T-helper 1 cell treated with Interleukin-12 subunit alpha and Interleukin-12 subunit beta and Interleukin-4 antibody, amounts not matched to agents 30 μg/mL and 1 μg/mL, for 36 hours (primary cell): ENCODE results near the gene ELAC2.

ENCODE experiments used
- H3K27ac Mint-ChIP-seq: one replicate; pipeline ENCODE4 v1.8.0; 2021; ENCODE audit warnings: mild to moderate bottlenecking, mixed read lengths
- H3K27me3 Mint-ChIP-seq: one replicate; pipeline ENCODE4 v1.8.0; 2021; ENCODE audit warnings: low read depth, mixed read lengths
- H3K36me3 Mint-ChIP-seq: one replicate; pipeline ENCODE4 v1.8.0; 2021; ENCODE audit warnings: low read depth, mixed read lengths
- H3K4me1 Mint-ChIP-seq: one replicate; pipeline ENCODE4 v1.8.0; 2021; ENCODE audit warnings: low read depth, mixed read lengths
- H3K4me3 Mint-ChIP-seq: one replicate; pipeline ENCODE4 v1.8.0; 2021; ENCODE audit warnings: mild to moderate bottlenecking, moderate library complexity, mixed read lengths
- H3K9me3 Mint-ChIP-seq: one replicate; pipeline ENCODE4 v1.8.0; 2021; ENCODE audit warnings: mixed read lengths

The ELAC2 gene

DNA sequence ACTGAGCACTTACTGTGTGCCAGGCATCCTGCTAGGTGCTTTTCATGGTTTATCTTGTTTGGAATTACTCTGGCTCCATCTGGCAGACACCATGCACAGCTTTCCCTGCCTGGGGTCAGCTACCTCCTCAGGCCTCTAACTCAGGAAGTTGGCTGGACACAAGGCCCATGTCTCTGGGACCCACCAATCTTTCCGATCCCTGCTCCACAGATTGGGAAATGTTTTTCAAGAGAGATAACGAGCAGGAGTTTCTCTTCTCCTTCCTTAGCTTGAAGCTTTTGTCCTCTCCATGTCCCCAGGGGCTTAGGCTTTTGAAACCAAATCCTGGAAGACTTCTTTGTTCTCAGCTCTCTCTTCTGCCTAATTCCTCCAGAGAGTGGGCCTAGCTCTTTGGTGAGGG lies 11.5 kb upstream of the ELAC2 start:
- Mint-ChIP-seq H3K4me1 (peaks cover 6% of the 10 kb centered on the region), H3K27ac (no peak overlapping the region), H3K27me3 (no peaks in the 10 kb centered on the region), H3K9me3 (no peaks in the 10 kb centered on the region), H3K4me3 (no peak overlapping the region), H3K36me3 (no peaks in the 10 kb centered on the region)

GRCh38 chr17:13027246-13027645 lies 9.4 kb upstream of the ELAC2 start:
- Mint-ChIP-seq H3K9me3 (no peaks in the 10 kb centered on the region), H3K4me1 (peaks cover 6% of the 10 kb centered on the region), H3K4me3 (no peak overlapping the region), H3K27me3 (no peaks in the 10 kb centered on the region), H3K36me3 (no peaks in the 10 kb centered on the region), H3K27ac (no peak overlapping the region)

DNA sequence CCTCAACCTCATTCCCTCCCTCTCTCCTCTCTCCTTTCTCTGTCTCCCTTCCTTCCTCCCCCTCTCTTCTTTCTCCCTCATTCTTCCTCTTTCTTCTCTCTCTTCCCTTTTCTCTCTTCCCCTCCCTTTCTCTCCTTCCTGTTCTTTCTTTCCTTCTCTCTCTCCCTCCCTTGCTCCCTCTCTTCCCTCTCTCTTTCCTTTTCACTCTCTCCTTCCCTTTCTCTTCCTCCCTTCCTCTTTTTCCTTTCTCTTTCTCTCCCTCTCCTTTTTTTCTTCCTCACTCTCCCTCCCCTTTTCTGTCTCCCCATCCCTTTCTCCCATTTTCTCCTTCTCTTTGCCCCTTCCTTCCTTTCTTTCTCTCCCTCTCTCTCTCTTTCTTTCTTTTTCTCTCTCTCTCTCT lies 7.9 kb upstream of the ELAC2 start:
- Mint-ChIP-seq H3K27ac (no peak overlapping the region), H3K27me3 (no peaks in the 10 kb centered on the region), H3K9me3 (no peaks in the 10 kb centered on the region), H3K36me3 (no peaks in the 10 kb centered on the region), H3K4me3 (no peak overlapping the region), H3K4me1 (peaks cover 3% of the 10 kb centered on the region)

DNA sequence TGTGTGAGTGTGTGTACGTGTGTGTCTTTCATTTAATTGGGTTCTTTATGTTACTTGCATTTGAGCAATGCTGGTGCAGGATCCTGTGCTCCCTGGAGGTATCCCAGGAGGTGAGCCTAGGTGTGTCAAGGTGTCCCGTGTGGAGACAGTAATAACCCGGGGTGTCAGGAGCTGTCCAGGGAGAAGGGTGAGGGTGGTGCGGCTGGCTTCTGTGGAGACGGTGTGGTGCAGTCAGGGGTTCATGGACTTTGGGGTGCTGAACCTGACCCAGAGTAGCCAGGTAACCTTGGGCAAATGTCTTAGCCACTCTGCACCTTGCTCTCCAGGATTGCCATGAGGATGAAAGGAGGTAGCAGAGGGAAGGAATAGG lies 7.4 kb upstream of the ELAC2 start:
- no peak overlapping the region for H3K27ac Mint-ChIP-seq
- H3K9me3 Mint-ChIP-seq: no peaks in the 10 kb centered on the region
- H3K36me3 Mint-ChIP-seq: no peaks in the 10 kb centered on the region
- peaks cover 3% of the 10 kb centered on the region for H3K4me1 Mint-ChIP-seq
- no peaks in the 10 kb centered on the region for H3K27me3 Mint-ChIP-seq
- no peak overlapping the region for H3K4me3 Mint-ChIP-seq

DNA sequence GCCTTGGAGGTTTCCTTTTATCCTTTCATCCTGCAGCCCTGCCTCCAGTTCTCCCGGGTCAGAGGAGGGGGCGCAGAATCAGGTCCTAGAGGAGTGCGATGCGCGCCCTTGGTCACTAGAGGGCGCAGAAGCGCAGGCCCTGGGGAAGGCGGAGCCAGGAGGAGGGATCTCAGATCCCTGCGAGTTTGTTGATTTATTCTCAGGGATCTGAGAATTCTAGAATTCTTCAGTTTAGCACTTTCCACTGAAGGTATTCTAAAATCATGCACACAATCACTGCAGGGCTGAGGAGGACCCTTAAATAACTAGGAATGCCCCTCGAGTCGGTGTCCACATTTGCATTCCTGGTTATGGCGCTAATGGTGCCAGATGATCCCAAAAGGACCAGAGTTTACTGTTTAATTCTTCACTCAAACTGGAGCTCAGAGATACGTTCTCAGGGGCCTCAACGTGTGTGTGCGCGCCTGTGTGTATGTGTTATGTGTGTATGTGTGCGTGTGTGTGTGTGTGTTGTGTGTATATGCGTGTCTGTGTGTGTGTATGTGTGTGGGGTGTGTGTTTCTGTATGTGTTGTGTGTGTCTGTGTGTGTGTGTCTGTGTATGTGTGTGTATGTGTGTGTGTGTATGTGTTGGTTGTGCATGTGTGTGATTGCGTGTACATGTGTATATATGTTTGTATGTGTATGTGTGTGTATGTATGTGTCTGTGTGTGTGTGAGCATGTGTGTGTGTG lies 6.9 kb upstream of the ELAC2 start:
- Mint-ChIP-seq H3K4me1 (peaks cover 3% of the 10 kb centered on the region), H3K27ac (no peak overlapping the region), H3K27me3 (no peaks in the 10 kb centered on the region), H3K9me3 (no peaks in the 10 kb centered on the region), H3K36me3 (no peaks in the 10 kb centered on the region), H3K4me3 (no peak overlapping the region)

DNA sequence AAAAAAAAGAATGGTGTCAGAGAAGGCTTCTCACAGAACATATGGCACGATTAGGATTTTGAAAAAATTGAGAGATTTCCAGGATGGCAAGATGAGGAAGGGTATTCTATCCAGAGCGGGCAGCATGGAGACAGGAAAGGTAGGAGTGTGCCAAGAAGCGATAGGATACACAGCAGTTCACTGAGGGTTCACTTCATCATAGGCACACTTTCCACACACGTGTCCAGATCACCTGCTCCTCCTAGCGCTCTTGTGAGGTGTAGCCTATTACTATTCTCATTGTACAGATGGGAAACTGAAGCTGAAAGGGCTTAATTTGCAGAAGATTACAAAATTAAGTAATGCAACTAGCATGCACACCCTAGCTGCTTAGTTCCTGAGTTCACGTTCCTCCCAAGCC lies 6.2 kb upstream of the ELAC2 start:
- Mint-ChIP-seq H3K4me3 (no peak overlapping the region), H3K9me3 (no peaks in the 10 kb centered on the region), H3K4me1 (peaks cover 3% of the 10 kb centered on the region), H3K27me3 (no peaks in the 10 kb centered on the region), H3K36me3 (no peaks in the 10 kb centered on the region), H3K27ac (no peak overlapping the region)

DNA sequence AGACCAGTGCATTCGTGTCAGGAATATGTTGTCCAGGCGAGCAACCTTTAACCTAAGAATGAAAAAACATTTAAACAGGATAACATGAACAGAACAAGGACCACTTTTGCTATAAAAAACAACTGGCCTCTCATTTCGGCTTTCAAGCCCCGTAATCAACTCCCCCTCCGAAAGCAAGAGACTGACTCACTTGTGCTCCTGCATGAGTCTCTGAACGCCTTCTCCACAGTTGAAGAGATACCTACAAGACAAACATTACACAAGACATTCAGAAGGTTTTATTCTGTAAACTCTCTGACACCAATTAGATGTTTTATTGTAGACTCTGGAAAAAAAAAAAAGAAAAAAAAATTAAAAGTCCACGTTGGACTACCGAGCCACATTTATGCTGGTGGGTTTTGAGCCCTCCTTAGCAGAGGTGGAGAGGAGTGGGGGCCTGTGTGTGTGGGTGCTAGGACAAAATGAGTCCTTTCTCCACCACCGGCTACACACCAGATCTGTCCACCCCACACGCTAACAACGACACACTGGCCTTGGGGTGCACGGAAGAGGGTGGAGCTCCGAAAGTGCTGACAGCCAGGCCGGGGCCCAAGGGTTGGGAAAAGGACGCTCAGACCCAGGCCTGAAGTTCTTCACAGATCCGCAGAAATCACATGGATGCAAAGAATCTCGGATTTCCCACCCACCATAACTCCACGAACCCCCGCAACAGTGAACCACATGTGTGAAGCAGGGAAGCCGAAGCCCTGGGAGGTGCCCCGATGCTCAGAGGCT lies 759 bp downstream of the ELAC2 start:
- Mint-ChIP-seq H3K9me3 (no peaks in the 10 kb centered on the region), H3K27ac (peak overlapping the region; percentile 95), H3K4me3 (peak overlapping the region; percentile 95), H3K4me1 (peaks cover 24% of the 10 kb centered on the region), H3K36me3 (peaks cover 38% of the 10 kb centered on the region), H3K27me3 (no peaks in the 10 kb centered on the region)

DNA sequence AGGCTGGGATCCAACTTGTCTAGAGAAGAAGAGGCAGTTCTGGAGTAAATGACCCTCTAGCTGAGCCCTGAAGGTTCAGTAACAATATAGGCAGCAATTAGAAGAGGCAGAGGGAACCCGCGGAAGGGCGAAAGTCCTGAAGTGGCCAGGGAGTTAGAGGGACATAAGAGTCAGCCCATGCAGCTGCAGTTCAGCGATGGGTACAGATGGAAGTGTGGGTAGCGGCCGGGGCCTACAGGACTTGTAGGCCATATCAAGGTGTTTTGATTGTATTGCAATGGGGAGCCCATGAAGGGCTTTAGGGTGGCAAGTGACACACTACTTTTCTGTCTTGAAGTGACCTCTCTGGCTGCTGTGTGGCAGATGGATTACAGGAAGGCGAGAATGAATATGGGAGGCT lies 3.0 kb downstream of the ELAC2 start:
- Mint-ChIP-seq H3K4me1 (peaks cover 24% of the 10 kb centered on the region), H3K4me3 (peak overlapping the region; percentile 5), H3K36me3 (peaks cover 52% of the 10 kb centered on the region), H3K27me3 (no peaks in the 10 kb centered on the region), H3K27ac (no peak overlapping the region), H3K9me3 (no peaks in the 10 kb centered on the region)

DNA sequence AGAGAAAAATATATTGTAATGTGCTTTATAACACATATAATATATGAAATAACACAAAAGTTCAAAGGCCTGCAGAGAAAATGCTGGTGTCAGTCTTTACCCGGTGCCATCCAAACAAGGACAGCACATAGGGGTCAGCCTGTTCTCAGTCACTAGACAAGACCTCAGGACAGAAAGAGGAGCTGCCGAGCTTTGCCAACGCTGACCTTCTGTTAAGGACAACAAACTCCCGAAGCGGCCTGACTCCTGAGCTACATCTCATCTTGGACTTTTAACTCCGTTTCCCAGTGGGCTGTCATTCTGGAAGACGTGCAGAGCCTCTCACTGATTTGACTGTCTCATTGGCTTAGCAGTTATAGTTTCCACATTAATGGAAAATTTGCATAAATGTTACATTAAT lies 6.9 kb downstream of the ELAC2 start:
- Mint-ChIP-seq H3K9me3 (no peaks in the 10 kb centered on the region), H3K27ac (no peak overlapping the region), H3K27me3 (no peaks in the 10 kb centered on the region), H3K4me3 (no peak overlapping the region), H3K4me1 (peaks cover 9% of the 10 kb centered on the region), H3K36me3 (peaks cover 48% of the 10 kb centered on the region)

DNA sequence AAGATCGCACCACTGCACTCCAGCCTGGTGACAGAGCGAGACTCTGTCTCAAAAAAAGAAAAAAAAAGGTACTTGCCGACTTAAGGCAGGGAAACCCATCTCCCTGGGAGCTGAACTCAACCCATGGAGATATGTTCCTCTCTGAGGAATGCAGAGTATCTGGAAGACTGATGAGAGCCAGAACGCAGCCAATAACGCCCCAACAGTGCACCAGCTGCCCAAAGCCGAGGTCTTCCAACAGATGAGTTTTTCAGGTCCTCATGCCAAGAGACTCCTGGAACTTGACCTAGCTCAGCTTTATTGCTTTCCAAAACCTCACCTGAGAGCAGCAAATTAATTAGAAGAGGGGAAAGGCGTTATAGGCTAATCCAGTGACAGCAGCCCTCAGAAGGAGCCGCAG lies 9.4 kb downstream of the ELAC2 start:
- Mint-ChIP-seq H3K4me1 (no peaks in the 10 kb centered on the region), H3K9me3 (no peaks in the 10 kb centered on the region), H3K4me3 (no peak overlapping the region), H3K36me3 (peaks cover 39% of the 10 kb centered on the region), H3K27ac (no peak overlapping the region), H3K27me3 (no peaks in the 10 kb centered on the region)

DNA sequence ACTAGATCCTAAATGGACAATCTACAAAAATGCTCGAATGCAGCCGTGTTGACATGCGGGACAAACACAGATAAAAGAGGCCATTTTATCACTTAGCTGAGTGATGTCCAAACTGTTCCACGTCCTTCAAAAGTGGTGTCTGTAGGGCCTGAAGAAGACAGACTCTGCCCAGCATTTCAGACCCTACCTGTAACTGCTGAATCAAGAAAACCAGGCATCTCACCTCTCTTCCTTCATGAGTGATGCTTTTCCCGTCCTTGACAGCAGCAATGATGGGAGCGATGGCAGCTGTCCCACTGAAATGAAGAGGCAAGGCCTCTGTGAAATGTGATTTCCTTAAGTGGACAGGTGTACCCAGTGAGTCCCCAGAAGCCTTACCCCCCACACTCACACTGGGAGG lies 12.3 kb downstream of the ELAC2 start:
- no peak overlapping the region for H3K4me3 Mint-ChIP-seq
- no peaks in the 10 kb centered on the region for H3K27me3 Mint-ChIP-seq
- no peak overlapping the region for H3K27ac Mint-ChIP-seq
- H3K4me1 Mint-ChIP-seq: no peaks in the 10 kb centered on the region
- peaks cover 18% of the 10 kb centered on the region for H3K36me3 Mint-ChIP-seq
- no peaks in the 10 kb centered on the region for H3K9me3 Mint-ChIP-seq

DNA sequence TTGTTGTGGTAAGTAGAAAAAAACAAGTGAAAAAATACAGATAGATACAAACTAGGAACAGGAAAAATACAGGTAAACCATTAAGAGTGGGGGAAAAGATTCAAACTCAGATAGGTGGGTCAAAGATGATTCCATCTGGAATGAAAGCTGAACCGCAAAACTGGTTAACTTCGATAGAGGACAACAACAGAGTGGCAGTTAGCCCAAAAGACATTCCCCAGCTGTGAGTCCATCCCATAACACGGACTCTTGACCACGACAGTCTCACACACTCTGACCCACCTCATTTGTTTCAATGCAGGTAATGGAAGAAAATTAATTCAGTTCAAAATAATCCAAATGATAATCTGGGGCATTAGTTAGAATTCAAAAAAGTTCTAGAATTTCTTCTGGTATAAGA lies 13.5 kb downstream of the ELAC2 start:
- no peak overlapping the region for H3K27ac Mint-ChIP-seq
- no peak overlapping the region for H3K4me3 Mint-ChIP-seq
- H3K4me1 Mint-ChIP-seq: no peaks in the 10 kb centered on the region
- no peaks in the 10 kb centered on the region for H3K27me3 Mint-ChIP-seq
- no peaks in the 10 kb centered on the region for H3K9me3 Mint-ChIP-seq
- H3K36me3 Mint-ChIP-seq: peaks cover 15% of the 10 kb centered on the region

- no peak overlapping the region for H3K4me3 Mint-ChIP-seq
- H3K9me3 Mint-ChIP-seq: no peaks in the 10 kb centered on the region
- H3K27me3 Mint-ChIP-seq: no peaks in the 10 kb centered on the region
- no peak overlapping the region for H3K27ac Mint-ChIP-seq
- peaks cover 15% of the 10 kb centered on the region for H3K36me3 Mint-ChIP-seq
- H3K4me1 Mint-ChIP-seq: no peaks in the 10 kb centered on the region
Observed at GRCh38 chr17:13003927-13004326, 13.9 kb downstream of the ELAC2 start.

DNA sequence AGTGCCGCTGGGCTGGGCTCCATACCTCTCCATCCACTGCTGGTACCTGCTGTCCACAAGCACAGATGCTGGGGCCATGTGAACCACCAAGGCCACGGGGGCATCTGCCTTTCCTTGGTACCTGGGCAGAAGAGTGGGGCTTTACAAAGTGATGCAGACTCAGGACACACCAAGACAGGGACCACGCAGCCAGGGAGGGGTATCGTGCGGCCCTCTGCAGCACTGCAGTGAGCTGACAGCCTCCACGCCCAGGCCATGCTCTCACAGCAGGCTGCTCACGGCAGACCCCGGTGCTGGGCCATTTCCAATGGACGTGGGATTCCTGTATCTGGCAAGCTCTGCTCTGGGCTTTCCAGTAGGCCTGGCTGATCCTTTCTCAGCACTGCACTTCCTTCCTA lies 14.4 kb downstream of the ELAC2 start:
- Mint-ChIP-seq H3K4me1 (no peaks in the 10 kb centered on the region), H3K36me3 (peaks cover 13% of the 10 kb centered on the region), H3K27ac (no peak overlapping the region), H3K4me3 (no peak overlapping the region), H3K9me3 (no peaks in the 10 kb centered on the region), H3K27me3 (no peaks in the 10 kb centered on the region)

DNA sequence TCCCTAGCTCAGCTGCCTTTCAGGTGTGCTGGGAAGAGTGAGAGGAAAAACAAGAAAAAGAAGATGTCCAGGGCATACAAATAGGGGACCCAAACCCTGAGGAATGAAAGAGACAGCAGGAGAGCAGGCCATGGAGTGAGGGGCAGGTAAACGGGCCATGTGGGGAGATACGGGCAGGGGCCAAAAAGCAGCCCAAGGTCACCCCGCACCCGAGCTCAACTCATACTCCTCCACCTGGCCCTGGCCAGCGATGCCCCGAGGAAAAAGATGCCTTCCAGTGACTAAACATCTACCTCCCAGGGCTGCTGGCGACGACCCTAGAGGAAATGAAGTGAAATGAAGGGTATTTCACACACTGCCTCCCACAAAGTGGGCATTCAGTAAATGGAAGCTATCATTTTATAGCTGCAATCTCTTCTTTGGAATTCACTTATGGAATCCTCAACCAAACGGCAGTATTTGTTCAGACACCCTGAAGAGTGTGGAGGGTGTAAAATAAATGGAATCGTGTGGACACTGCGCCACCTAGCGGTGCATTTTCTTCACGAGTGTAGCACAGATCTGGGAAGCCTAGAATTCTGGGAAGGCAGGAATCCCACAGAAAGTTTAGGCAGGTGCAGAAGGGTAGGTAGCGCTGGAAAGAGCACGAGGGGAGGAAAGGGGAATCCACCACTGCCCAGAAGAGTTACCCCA lies 14.9 kb downstream of the ELAC2 start:
- peaks cover 14% of the 10 kb centered on the region for H3K36me3 Mint-ChIP-seq
- no peaks in the 10 kb centered on the region for H3K27me3 Mint-ChIP-seq
- no peaks in the 10 kb centered on the region for H3K9me3 Mint-ChIP-seq
- no peak overlapping the region for H3K27ac Mint-ChIP-seq
- H3K4me1 Mint-ChIP-seq: no peaks in the 10 kb centered on the region
- no peak overlapping the region for H3K4me3 Mint-ChIP-seq
